Urothelium cell line (cell line): ENCODE results near the gene MBD5.

Experiments used
- DNase-seq: peaks from one replicate; pipeline ENCODE4 v3.0.0; 2011; ENCODE audit warnings: low spot score, mixed read lengths
- FAIRE-seq: peaks from 2 replicates; lab custom pipeline; 2011; peaks lifted over from hg19 to GRCh38; lab: Jason Lieb, UNC

The MBD5 gene

DNA sequence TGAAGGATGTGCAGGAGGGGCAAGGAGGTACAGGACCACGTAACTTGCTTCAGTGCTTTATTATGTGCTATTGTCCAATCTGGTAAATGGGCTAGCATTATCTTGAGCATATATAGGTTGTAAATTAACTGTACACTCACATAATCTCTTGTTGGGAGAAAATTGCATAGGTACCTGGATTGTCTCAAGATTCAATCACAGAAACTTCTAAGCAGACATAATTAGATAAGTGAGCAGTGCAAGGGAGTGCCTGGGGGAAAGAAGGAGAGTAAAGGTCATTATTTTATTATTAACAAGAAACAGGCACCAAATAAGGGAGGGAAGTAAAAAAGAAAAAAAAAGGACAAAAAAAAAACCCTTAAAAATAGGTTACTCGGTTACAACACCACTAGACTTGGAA is 186.2 kb downstream of the MBD5 start:
- DNase-seq = no peak
- no peak for FAIRE-seq

DNA sequence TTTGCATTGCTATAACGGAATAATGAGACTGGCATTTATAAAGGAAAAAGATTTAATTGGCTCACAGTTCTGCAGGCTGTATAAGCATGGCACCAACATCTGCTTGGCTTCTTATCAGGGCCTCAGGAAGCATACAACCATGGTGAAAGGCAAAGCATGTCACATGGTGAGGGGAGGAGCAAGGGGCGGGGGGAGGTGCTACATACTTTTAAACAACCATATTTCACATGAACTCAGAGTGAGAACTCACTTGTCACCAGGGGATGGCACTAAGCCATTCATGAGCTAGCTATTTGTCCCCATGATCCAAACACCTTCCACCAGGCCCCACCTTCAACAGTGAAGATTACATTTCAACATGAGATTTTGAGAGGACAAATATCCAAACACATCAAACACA is 188.7 kb downstream of the MBD5 start:
- FAIRE-seq = no peak
- DNase-seq = no peak

DNA sequence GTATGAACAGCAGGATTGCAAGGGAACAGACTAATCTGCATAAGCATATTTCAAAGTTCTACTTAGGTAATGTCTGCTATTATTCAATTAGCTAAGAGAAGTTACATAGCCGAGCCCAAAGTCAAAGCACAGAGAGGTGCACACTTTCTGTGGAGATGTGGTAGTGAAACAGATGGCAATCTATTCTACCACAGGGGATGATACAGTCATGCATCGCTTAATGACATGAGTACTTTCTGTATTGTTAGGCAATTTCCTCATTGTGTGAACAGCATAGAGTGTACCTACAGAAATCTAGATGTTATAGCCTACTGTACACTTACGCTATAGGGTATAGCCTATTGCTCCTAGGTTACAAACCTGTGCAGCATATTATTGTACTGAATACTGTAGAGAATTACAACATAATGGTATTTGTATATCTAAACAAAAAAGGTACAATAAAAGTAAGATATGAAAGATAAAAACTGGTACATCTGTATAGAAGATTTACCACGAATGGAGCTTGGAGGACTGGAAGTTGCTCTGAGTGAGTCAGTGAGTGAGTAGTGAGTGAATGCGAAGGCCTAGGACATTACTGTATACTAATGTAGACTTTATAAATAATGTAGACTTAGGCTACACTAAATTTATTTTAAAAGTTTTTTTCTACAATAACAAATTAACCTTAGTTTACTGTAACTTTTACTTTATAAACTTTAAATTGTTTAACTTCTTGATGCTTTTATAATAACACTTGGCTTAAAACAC is 197.6 kb downstream of the MBD5 start:
- no peak for FAIRE-seq
- no peak for DNase-seq

DNA sequence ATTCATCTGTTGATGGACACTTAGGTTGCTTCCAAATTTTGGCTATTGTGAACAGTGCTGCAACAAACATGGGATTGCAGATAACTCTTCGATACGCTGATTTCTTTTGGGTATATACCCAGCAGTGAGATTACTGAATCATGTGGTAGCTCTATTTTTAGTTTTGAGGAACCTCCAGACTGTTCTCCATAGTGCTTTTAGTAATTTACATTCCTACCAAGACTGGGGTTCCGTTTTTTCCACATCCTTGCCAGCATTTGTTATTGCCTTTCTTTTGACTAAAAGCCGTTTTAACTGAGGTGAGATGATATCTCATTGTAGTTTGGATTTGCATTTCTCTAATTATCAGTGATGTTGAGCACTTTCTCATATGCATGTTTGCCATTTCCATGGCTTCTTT is 200.3 kb downstream of the MBD5 start:
- FAIRE-seq (no peak), DNase-seq (no peak)

DNA sequence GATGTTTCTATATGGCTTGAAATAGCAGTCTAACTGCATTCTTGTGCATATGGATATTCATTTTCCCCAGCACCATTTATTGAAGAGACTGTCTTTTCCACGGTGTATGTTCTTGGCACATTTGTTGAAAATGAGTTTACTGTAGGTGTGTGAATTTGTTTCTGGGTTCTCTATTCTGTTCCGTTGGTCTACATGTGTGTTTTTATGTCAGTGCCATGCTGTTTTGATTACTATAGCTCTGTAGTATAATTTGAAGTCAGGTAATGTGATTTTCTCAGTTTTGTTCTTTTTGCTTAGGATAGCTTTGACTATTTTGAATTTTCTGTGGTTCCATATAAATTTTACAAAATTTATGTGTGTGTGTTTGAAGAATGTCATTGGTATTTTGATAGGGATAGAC is 201.0 kb downstream of the MBD5 start:
- FAIRE-seq (no peak), DNase-seq (no peak)

DNA sequence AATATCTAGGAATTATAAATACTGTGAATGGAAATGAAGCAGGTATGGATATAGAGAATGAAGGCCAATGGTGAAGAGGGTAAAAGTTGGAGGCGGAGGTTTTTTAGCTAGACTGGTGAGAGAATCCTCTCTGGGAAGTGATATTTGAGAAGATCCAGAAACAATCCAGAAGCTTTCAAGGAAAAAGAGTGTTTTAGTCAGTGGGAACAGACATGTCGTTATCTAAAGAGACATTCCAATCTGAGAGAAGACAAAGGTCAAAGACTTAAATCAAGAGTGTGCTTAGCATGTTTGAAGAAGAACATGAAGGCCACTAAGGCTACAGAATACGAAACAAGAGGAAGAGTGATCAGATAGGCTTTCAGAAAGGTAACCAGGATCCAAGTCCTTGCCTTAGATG is 211.0 kb downstream of the MBD5 start:
- FAIRE-seq = no peak
- no peak for DNase-seq

DNA sequence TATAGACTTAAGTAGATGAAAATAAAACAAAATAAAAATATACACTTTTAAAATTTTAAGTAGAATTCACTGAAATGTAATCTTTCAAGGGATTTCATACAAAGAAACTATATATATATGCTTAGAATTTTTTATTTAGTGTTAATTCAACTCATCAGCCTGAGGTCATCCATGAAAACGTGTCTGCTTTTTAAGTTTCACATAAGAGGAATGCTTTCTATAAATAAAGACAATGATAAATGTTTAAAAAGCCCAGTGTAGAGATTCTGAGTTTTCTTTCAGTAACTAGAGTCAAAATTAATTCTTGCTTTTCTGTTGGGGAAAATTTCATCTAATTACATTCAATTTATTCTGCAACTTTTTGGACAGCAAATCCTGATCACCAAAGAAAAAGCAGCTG is 213.3 kb downstream of the MBD5 start:
- FAIRE-seq (no peak), DNase-seq (no peak)

DNA sequence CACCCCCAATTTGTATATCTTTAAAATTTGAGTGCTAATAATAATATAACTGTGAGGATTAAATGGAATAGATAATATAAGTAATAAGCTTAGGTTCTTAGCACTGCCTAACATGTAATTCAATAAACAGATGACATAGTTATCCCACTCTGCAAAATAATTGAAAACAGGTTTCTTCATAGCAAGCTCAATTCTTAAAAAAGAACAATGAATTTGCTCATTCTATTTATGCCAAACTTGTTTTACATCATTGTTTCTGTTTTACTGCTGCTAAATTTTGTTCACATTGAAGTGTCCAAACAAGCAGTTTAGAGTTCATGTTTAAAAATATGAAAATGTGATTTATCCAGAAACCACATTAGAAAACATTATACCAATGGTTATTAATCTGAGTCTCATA is 217.0 kb downstream of the MBD5 start:
- DNase-seq = no peak
- no peak for FAIRE-seq

DNA sequence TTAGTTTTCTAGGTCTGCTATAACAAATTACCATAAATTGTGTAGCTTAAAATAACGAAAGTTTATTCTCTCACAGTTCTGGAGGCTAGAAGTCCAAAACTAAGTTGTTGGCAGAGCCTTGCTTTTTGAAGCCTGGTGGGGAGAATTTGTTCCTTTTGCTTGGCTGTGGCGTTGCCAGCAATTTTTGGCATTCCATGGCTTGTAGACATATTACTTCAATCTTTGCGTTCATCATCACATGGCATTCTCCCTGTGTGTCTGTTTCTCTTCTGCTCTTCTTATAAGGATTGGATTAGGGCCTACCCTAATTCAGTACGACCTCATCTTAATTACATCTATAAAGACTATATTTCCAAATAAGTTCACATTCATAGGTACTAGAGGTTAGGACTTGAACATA is 217.7 kb downstream of the MBD5 start:
- FAIRE-seq (no peak), DNase-seq (no peak)

DNA sequence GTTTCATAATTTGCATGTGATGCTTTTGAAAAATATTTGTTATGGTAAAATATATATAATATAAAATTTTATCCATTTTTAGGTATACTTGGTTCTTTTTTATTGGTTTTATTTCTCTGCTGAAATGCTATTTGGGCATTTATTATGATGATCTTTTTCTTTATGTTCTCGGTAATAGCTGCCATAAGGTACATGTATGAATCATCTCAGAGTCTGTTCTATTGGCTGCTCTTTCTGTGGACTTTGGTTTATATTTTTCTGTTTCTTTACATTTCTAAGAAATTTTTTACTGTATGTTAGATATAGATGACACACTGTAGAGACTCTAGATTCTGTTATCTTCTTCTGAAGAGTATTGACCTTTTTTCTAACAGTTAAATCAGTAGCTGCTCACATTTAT is 219.9 kb downstream of the MBD5 start:
- FAIRE-seq (no peak), DNase-seq (no peak)

DNA sequence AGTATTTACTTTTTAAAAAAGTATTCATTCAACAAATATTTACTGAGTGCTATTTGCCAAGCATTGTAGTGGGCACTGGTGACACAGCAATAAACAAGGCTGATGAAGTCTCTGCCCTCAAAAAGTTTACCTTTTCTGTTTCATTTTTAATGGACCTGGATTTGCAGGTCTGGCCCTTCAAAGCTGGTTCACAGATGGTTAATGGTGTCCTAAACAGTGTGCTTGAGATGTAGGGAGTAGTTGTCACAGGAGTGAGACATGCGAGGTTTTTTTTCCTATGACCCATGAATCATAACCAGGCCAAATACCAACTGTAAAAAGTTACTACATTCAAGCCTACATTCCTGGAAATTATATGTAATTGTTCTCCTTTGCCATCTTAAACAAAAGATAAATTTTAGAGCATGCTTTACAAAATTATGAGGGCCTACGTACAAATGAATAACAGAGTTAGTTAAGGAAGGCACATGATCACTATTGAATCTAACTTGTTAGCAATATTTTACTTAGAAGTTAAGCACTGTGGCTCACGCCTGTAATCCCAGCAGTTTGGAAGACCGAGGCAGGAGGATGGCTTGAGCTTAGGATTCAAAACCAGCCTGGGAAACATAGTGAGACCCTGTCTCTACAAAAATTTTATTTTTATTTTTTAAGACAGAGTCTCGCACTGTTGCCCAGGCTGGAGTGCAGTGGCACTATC is 223.9 kb downstream of the MBD5 start:
- peak; percentile 12 for DNase-seq
- no peak for FAIRE-seq

DNA sequence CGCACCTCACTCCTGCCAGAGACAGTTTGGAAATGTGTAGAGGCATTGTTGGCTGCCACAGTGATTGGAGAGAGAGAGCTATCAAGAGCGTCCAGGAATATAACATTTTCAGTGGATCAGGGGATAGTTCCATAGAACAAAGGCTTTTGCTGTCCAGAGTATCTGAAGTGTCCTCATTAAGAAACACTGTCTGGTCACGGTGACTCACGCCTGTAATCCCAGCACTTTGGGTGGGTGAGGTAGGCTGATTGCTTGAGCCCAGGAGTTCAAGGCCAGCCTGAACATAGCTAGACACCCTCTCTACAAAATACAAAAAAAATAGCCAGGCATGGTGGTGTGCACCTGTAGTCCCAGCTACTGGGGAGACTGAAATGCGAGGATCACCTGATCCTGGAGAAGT is 231.1 kb downstream of the MBD5 start:
- DNase-seq = no peak
- FAIRE-seq = no peak

DNA sequence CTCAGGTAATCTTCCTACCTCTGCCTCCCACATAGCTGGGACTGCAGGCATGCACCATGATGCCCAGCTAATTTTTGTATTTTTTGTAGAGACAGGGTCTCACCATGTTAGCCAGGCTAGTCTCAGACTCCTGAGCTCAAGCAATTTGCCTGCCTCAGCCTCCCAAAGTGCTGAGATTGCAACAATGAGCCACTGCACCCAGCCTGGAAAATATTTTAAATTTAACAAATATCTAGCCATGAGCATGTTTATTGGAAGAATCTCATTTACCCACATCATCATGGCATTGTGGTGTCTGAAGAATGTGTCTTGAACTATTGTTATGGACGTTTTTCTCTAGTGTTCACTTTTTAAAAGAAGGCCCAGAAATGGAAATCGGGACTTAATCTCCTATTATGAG is 231.8 kb downstream of the MBD5 start:
- FAIRE-seq = no peak

DNA sequence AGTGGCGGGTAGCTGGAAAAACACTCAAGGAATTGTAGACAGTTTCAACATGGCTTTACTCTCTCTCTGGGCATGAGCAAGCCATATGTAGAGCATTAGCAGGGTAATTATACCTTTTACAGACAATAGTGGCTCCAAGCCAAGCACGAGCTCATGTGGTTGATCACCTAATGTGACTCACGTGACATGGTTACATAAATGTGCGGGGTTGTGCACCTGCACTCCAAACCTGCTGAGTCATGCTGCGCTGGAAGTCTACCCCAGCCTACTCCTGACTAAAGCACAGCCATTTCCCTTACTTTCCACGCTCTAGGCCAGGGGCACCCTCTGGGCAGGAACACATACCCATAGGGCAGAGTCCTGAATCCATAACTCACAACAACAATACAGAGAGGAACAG is 232.8 kb downstream of the MBD5 start:
- FAIRE-seq = no peak
- DNase-seq = peak; percentile 25

More for the DNA sequence above, 231.8 kb downstream of the MBD5 start:
- no peak for DNase-seq

DNA sequence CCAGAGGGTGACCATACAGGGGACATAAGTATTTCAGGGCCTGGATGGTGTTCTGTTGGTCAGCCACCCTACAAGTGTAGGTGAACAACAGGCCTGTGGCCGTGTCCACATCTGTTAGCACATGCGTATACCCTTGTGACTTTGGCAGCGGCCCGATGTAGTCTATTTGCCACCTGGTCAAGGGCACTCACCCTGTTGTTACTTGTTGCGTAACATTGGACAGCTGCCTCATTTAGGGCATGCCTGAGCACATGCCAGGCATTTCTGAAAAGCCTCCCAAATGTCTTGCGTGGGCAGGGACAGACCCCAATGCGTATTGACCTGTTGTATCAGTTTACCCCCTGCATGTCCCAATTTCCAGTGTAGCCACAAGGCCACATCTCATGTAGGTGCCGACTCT is 235.0 kb downstream of the MBD5 start:
- DNase-seq (no peak), FAIRE-seq (no peak)

DNA sequence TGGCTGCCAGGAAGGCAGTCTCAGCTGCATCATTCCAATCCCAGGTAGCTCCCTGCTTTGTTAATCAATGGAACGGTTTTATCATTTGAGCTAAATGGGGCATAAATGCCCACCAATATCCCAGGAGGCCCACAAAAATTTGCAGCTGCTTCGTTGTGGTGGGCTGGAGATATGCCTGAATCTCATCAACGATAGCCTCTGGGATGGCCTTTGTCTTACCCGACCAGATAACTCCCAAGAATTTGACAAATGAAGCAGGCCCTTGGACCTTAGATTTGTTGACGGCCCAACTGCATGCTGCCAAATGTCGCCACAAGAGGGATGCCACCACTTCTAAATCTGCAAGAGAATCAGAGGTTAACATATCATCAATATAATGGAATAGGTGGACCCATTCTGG is 236.4 kb downstream of the MBD5 start:
- DNase-seq = no peak
- no peak for FAIRE-seq

DNA sequence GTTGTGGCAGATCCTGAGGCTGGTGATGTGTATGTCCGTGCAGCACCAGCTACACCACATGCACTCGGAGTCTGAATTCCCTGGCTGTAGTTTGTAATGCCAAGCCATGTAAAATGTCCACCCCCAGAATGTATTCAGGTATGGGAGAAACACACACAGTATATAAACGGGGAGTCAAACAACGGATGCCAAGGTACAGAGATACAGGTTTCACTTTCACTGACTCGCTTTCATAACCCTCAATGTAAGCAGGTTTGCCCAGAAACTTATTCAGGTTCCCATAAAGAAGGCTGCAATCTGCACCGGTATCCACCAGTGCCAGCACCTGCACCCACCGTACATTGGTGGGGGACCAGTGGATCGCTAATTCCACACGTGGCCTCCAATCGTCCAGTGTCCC is 237.2 kb downstream of the MBD5 start:
- DNase-seq (no peak), FAIRE-seq (no peak)

DNA sequence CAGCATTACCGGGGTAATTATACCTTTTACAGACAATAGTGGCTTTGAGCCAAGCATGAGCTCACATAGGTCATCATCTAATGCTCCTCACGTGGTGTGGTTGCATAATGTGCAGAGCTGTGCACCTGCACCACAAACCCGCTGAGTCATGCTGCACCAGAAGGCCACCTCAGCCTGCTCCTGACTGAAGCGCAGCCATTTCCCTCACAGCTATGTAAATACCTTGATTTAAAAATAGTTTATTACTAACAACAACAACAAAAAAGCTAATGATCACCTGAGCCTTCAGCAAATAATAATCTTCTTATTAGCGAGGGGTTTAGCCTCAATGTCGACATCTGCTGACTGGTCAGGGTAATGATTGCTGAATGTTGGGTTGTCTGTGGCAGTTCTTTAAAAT is 238.8 kb downstream of the MBD5 start:
- DNase-seq (peak; percentile 24), FAIRE-seq (no peak)

DNA sequence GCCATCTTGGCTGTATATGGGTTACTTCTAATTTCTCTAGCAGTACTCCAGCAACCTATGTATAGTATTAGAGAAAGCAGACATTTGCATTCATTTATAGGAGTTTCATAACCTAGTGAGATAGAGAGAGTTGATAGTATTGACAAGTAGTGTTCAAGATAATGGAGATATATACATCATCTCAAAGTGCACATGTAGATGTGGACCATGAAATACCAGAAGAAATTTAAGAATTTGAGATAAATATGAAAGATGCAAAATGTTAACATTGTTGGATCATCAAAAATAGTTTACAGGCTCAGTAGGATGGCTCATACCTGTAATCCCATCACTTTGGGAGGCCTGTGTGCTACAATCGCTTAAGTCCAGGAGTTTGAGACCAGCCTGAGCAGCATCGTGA is 243.0 kb downstream of the MBD5 start:
- no peak for FAIRE-seq
- no peak for DNase-seq

DNA sequence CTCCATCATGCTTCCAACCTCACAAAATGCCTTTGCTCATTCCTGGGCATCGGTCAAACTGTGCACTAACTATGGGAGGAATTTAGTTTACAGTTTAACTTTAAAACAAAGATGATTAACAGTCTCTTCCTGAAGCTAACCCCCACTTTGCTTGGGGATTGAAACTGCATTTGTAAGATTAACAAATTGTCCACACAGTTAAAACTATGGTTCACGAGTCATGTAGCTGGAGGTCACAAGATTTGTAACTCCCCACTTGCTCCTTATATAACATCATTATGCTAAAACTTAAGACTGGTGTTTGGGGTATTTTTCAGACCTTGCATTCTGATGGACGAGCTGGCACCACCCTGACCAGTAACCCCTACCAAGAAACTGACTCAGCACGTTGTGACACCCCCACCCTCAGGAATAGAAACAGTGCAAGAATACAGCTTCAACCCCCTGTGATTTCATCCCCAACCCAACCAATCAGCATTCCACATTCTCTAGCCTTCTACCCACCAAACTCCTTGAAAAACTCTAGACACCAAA is 252.3 kb downstream of the MBD5 start:
- DNase-seq = no peak
- FAIRE-seq = no peak

DNA sequence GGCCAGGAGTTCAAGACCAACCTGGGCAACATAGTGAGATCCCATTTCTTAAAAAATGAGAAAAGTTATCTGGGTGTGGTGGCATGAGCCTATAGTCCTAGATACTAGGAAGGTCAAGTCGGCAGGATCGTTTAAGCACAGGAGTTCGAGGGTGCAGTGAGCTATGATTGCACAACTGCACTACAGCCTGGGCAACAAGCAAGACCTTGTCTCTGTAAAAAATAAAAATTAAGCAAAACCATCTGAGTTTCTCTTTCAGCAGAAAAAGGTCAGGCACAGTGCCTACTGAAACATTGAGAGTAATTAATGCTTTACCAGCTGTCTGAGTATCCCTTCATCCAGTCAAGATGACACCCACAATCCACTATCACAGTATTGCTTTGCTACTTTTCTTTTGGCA is 258.3 kb downstream of the MBD5 start:
- FAIRE-seq (no peak), DNase-seq (no peak)

DNA sequence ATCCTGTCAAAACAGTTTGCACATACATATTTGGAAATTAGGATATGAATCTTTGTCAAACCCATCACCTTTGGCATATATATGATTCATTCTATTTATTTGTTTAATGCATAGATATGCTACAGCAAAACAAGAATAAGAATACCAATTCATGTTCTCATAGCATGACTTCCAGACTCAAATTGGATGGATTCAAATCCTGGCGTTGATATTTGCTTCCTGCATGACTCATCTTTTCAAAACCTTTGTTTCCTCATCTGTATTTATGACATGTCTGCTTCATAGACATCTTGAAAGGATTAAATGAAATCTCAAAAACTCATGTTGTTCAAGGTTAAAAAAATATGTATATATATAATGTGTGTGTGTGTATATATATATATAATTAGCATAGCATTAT is 261.3 kb downstream of the MBD5 start:
- DNase-seq (no peak), FAIRE-seq (no peak)
